Naive thymus-derived CD8-positive, alpha-beta T cell (primary cell): ENCODE data around the gene SLC10A7. TPM values are rescaled to one million over a fixed set of nuclear protein-coding genes. Genes with fewer than 3 reads are reported as not detected.

Experiments
- ATAC-seq, 2 donors: fragments of 150-1000 bp; cut with Tn5 transposase in 1 of 2; sonication (Bioruptor Pico), chemical (Tn5 transposase) in 1 of 2; 1 replicate in 1 of 2; 2 replicates in 1 of 2; pipeline ENCODE4 v1.10.0; 2021; ENCODE audit warnings: mild to moderate bottlenecking in 2 of 2, moderate library complexity in 2 of 2
- POLR2A ChIA-PET: fragments of 350-600 bp; sonication (Branson Sonifier 250); formaldehyde crosslinking; loops from one replicate; lab custom pipeline; 2021; ENCODE audit warnings: antibody characterized with exemption; lab: Charles Lee
- DNase-seq, 10 donors: peaks; one replicate each; pipeline versions ENCODE4 v3.0.0 to v3.0.0-alpha.2; 2020 to 2022
- H3K27ac Mint-ChIP-seq, 10 donors: one replicate each; pipeline ENCODE4 v1.8.0; 2020 to 2022; ENCODE audit warnings: mild to moderate bottlenecking in 10 of 10, mixed read lengths in 10 of 10, moderate library complexity in 4 of 10, inconsistent platforms in 1 of 10
- H3K27me3 Mint-ChIP-seq, 5 donors: one replicate each; pipeline ENCODE4 v1.8.0; 2021 to 2022; ENCODE audit warnings: mixed read lengths in 5 of 5
- H3K36me3 Mint-ChIP-seq, 3 donors: one replicate each; pipeline ENCODE4 v1.8.0; 2020 to 2022; ENCODE audit warnings: mixed read lengths in 3 of 3, mild to moderate bottlenecking in 2 of 3, inconsistent platforms in 1 of 3
- H3K4me1 Mint-ChIP-seq, 4 donors: one replicate each; pipeline ENCODE4 v1.8.0; 2021 to 2022; ENCODE audit warnings: mixed read lengths in 4 of 4
- H3K4me3 Mint-ChIP-seq, 10 donors: one replicate each; pipeline ENCODE4 v1.8.0; 2020 to 2022; ENCODE audit warnings: mild to moderate bottlenecking in 10 of 10, mixed read lengths in 10 of 10, moderate library complexity in 6 of 10, inconsistent platforms in 1 of 10
- H3K9me3 Mint-ChIP-seq, 9 donors: one replicate each; pipeline ENCODE4 v1.8.0; 2020 to 2022; ENCODE audit warnings: mixed read lengths in 9 of 9, mild to moderate bottlenecking in 3 of 9, inconsistent platforms in 1 of 9, moderate library complexity in 1 of 9
- polyA plus RNA-seq, 3 donors: library from polyadenylated mRNA; unstranded; fragments of 300-500 nt; fragmentation: Illumina TruSeq; gene quantifications; one replicate each; pipeline ENCODE4 v1.2.3, GENCODE V29; 2021
- total RNA-seq, 8 experiments: library from RNA in 2 of 8; stranded (reverse) in 2 of 8; gene quantifications; one replicate each; pipeline ENCODE4 v1.2.3 and lab custom pipeline; 2021 to 2026

SLC10A7 gene
- total and polyA plus RNA-seq, 5 experiments from 2014 or later, result 7.8 to 14.2 (median 11.4) TPM

DNA sequence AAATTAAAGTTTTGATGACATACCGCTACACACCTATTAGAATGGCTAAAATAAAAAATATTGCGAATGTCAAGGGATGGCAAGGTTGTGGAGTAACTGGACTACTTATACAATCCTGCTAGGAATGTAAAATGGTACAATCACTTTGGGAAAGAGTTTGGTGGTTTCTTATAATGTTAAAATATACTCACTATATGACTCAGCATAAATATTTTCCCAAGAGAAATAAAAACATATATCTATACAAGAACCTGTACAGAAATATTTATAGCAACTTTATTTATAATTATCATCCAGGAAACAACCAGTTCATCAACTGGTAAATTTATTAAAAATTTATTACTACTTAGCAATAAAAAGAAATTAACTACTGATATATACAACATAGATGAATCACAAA, 89.7 kb downstream of the SLC10A7 start:
- Mint-ChIP-seq H3K36me3 (peaks cover 0 to 7% (median 5%) of the 10 kb centered on the region in 3 donors), H3K4me1 (peaks cover 0 to 2% (median 0%) of the 10 kb centered on the region in 4 donors)

DNA sequence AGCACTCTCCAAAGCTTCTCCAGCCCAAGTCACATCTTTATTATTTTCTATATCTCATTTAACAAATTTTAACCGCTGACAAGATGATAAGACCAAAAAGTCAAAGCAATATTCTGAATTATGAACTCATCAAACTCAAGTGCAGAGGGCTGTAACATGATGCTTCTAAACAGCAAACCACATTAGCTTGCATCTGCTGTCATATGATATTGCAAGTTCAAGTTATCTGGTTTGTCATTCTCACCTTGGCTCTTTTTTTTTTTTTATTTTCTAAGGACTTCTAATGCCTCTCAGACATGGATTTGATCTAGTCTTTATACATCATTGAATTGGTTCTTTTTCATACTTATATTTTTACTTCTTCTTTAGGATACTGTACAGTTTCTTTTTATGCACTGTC, 93.4 kb downstream of the SLC10A7 start:
- peak overlapping the region in 1 of 10 donors; percentile 52 for H3K27ac Mint-ChIP-seq
- no peaks in the 10 kb centered on the region for H3K27me3 Mint-ChIP-seq
- H3K4me1 Mint-ChIP-seq, result peaks cover 0 to 2% (median 0%) of the 10 kb centered on the region in 4 donors
- H3K9me3 Mint-ChIP-seq, result no peaks in the 10 kb centered on the region
- DNase-seq, result no peak
- POLR2A ChIA-PET, result no interaction called here
- peaks cover 0 to 13% (median 7%) of the 10 kb centered on the region in 3 donors for H3K36me3 Mint-ChIP-seq
- H3K4me3 Mint-ChIP-seq, result no peak overlapping the region
- ATAC-seq, result no peak

More for the DNA sequence above, 89.7 kb downstream of the SLC10A7 start:
- POLR2A ChIA-PET, result no interaction called here
- DNase-seq (no peak), ATAC-seq (no peak)
- Mint-ChIP-seq H3K4me3 (no peak overlapping the region), H3K9me3 (no peaks in the 10 kb centered on the region), H3K27ac (no peak overlapping the region), H3K27me3 (no peaks in the 10 kb centered on the region)

DNA sequence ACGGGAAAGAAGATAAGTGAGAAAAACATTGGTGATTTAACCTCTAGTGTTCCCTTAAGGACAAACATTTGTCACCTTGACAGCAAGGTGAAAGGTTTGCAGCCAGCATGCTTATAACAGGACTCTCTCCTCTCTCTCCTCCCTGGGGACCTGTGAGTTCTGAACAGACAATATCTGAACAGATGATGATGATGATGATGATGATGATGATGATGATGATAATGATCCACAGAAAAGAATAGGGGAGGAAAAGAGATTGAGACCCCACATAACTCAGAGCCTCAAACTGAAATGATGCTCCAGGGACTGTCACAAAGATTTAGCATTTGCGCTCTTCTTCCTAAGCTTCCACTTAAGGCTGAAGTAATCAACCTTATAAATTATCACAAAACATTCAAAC, 103.9 kb downstream of the SLC10A7 start:
- Mint-ChIP-seq H3K27me3 (no peaks in the 10 kb centered on the region), H3K4me3 (no peak overlapping the region), H3K36me3 (peaks cover 0 to 6% (median 3%) of the 10 kb centered on the region in 3 donors), H3K4me1 (peaks cover 0 to 6% (median under 1%) of the 10 kb centered on the region in 4 donors), H3K27ac (no peak overlapping the region), H3K9me3 (no peaks in the 10 kb centered on the region)
- ATAC-seq (no peak), DNase-seq (no peak)
- POLR2A ChIA-PET, result no interaction called here

DNA sequence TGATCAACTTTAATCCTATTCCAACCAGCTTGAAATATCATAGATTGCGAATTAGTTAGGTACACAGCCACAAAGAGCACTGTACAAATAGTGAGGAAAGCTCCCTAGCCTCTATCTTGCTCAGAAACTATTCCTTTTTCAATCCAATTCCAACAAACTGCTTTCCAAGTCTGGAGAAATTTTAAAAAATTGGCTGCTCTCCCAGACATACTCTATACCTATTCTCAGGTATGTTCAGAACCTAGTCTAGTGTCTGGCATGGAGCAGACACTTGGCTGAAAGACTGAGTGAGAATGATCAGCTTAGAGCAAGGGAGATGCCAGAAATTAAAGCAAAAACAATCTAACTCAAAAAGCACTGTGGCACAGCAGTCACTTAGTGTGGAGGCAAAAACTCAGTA, 105.9 kb downstream of the SLC10A7 start:
- ATAC-seq (no peak), DNase-seq (no peak)
- no peak overlapping the region for H3K4me3 Mint-ChIP-seq
- peaks cover 0 to 2% (median under 1%) of the 10 kb centered on the region in 4 donors for H3K4me1 Mint-ChIP-seq
- peaks cover 0 to 4% (median 3%) of the 10 kb centered on the region in 3 donors for H3K36me3 Mint-ChIP-seq
- no peak overlapping the region for H3K27ac Mint-ChIP-seq
- H3K27me3 Mint-ChIP-seq, result no peaks in the 10 kb centered on the region
- POLR2A ChIA-PET, result no interaction called here
- H3K9me3 Mint-ChIP-seq, result no peaks in the 10 kb centered on the region

GRCh38 chr4:146407669-146408084, 114.1 kb downstream of the SLC10A7 start:
- H3K4me3 Mint-ChIP-seq, result no peak overlapping the region
- DNase-seq (no peak), ATAC-seq (no peak)
- no peaks in the 10 kb centered on the region for H3K27me3 Mint-ChIP-seq
- H3K9me3 Mint-ChIP-seq, result no peaks in the 10 kb centered on the region
- H3K36me3 Mint-ChIP-seq, result peaks cover 0 to 5% (median 0%) of the 10 kb centered on the region in 3 donors
- H3K4me1 Mint-ChIP-seq, result peaks cover 0 to 2% (median 0%) of the 10 kb centered on the region in 4 donors
- no peak overlapping the region for H3K27ac Mint-ChIP-seq
- POLR2A ChIA-PET, result no interaction called here

DNA sequence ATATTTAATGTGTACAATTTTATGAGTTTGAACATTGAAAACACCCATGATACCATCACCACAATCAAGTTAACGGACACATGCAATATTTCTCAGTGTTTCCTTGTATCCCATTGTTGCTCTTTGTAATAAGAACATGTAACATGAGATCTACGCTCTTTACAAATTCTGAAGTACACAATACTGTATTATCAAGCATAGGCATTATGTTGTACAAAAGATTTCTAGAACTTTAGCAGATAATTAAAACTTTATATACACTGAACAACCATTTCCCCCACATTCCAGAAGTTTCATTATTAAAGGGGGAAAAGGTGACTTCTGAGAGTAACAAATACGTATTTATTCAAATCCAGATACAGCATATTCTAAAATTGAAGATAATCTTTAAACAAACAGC, 114.5 kb downstream of the SLC10A7 start:
- peaks cover 0 to 5% (median 0%) of the 10 kb centered on the region in 3 donors for H3K36me3 Mint-ChIP-seq
- H3K4me3 Mint-ChIP-seq, result no peak overlapping the region
- peaks cover 0 to 2% (median 0%) of the 10 kb centered on the region in 4 donors for H3K4me1 Mint-ChIP-seq
- POLR2A ChIA-PET, result interaction anchor here (0.6 kb wide), 1 partner anchor 235 kb away, joined by 3 read pairs; no protein-coding TSS in a partner anchor
- ATAC-seq (no peak), DNase-seq (no peak)
- H3K9me3 Mint-ChIP-seq, result no peaks in the 10 kb centered on the region
- no peaks in the 10 kb centered on the region for H3K27me3 Mint-ChIP-seq
- no peak overlapping the region for H3K27ac Mint-ChIP-seq

DNA sequence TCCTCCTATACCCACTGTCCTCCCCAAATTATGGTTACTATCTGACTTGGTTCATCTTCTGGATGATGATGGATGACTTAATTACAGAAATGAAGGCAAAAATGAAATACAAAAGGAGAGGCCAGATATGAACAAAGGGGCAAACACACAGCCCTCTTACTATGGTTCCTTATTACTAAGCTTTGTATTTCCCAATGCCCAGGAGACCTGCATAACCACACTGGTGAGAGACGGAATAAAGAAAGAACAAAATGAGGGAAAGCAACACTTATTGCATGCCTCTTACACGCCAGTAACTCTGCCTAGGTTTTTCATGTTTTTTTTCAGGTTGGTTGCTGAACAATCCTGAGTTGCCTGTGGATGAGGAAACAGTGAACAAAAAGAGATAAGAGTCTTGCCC, 120.5 kb downstream of the SLC10A7 start:
- POLR2A ChIA-PET, result no interaction called here
- Mint-ChIP-seq H3K27me3 (no peaks in the 10 kb centered on the region), H3K4me3 (no peak overlapping the region), H3K27ac (no peak overlapping the region), H3K9me3 (no peaks in the 10 kb centered on the region), H3K36me3 (peaks cover 0 to 3% (median 0%) of the 10 kb centered on the region in 3 donors), H3K4me1 (no peaks in the 10 kb centered on the region)
- ATAC-seq, result no peak
- no peak for DNase-seq

GRCh38 chr4:146398896-146399445, 122.8 kb downstream of the SLC10A7 start:
- no peak overlapping the region for H3K27ac Mint-ChIP-seq
- H3K4me3 Mint-ChIP-seq, result no peak overlapping the region
- POLR2A ChIA-PET, result no interaction called here
- no peaks in the 10 kb centered on the region for H3K27me3 Mint-ChIP-seq
- no peaks in the 10 kb centered on the region for H3K9me3 Mint-ChIP-seq
- ATAC-seq (no peak), DNase-seq (no peak)
- H3K36me3 Mint-ChIP-seq, result peaks cover 0 to 3% (median 0%) of the 10 kb centered on the region in 3 donors
- no peaks in the 10 kb centered on the region for H3K4me1 Mint-ChIP-seq

DNA sequence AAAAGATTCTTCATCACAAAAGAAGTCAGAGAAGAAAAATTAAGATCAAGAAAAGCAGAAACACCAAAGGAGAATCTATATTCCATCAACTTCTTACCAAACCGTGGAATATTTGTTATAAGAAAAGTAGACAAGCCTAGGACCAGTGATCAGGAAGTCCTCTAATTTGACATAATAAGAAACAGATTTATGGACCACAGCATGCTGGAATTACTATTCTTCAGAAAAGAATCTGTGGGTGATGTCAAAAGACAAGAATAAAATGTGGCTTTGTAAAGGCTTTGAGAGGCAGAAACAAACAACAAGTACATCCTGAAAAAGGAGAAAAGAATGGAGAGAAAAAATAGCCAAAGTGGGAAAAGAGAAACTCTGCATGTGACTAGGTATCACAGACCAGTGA, 123.3 kb downstream of the SLC10A7 start:
- POLR2A ChIA-PET, result no interaction called here
- DNase-seq, result no peak
- no peak for ATAC-seq
- H3K27me3 Mint-ChIP-seq, result no peaks in the 10 kb centered on the region
- H3K4me1 Mint-ChIP-seq, result no peaks in the 10 kb centered on the region
- no peak overlapping the region for H3K4me3 Mint-ChIP-seq
- H3K9me3 Mint-ChIP-seq, result no peaks in the 10 kb centered on the region
- peaks cover 0 to 3% (median 0%) of the 10 kb centered on the region in 3 donors for H3K36me3 Mint-ChIP-seq
- H3K27ac Mint-ChIP-seq, result no peak overlapping the region

- H3K36me3 Mint-ChIP-seq, result peaks cover 4 to 10% (median 4%) of the 10 kb centered on the region in 3 donors
- H3K4me1 Mint-ChIP-seq, result peaks cover 0 to 5% (median 3%) of the 10 kb centered on the region in 4 donors
- POLR2A ChIA-PET, result no interaction called here
- no peak overlapping the region for H3K27ac Mint-ChIP-seq
- DNase-seq (no peak), ATAC-seq (no peak)
- H3K27me3 Mint-ChIP-seq, result no peaks in the 10 kb centered on the region
- no peak overlapping the region for H3K4me3 Mint-ChIP-seq
- H3K9me3 Mint-ChIP-seq, result no peaks in the 10 kb centered on the region
These were observed 132.2 kb downstream of the SLC10A7 start for GRCh38 chr4:146389561-146389960.

DNA sequence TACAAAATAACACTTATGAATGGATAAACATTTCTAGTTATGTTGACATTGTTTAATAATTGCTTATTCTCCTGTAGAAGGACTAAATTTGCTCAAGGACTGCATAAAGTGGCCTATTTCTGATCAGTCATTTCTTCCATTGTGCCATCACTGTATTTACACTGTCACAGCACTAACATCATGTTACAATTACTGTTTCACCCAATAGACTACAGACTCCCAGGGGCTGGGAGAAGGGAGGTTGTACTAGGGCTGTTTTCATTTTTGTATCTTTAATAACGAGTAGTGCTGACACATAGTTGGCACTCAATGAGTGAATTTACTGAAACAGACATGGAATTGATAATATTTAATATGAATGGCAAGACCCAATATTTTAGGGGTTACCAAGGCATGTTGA, 139.5 kb downstream of the SLC10A7 start:
- Mint-ChIP-seq H3K4me3 (no peak overlapping the region), H3K9me3 (peaks cover 0 to 5% (median 0%) of the 10 kb centered on the region in 9 donors), H3K27me3 (no peaks in the 10 kb centered on the region), H3K27ac (no peak overlapping the region), H3K4me1 (peaks cover 0 to 5% (median 1%) of the 10 kb centered on the region in 4 donors), H3K36me3 (peaks cover 0 to 12% (median 0%) of the 10 kb centered on the region in 3 donors)
- no peak for ATAC-seq
- DNase-seq, result no peak
- POLR2A ChIA-PET, result no interaction called here

DNA sequence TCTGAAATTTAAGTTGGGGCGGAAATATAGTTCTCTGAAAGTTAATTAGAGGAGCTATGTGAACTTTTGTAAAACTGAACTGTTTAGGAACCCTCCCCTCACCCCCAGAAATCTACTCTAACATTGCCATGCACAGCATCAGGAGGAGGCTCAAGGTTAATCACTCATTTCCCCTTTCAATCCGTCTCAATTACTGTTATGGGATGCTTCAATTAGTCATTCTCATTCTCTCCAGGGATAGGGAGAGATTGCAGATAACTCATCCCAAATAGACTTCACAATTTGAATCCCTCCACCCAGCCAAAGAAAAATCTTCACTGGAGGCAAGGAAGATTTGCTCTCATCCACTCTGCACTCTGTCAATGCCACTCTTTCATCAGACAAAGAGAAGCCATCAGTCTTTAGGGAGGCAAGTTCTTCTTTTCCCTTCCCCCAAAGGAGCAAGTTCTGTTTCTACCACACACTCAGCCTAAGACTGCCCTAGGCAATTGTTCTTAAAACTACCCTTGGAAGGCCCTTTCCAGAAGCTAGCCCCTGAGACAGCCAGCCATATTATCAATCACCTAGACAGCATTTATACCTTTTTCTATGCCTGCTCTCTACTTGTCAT, 140.4 kb downstream of the SLC10A7 start:
- H3K9me3 Mint-ChIP-seq, result peaks cover 0 to 5% (median 0%) of the 10 kb centered on the region in 9 donors
- H3K36me3 Mint-ChIP-seq, result peaks cover 0 to 11% (median 0%) of the 10 kb centered on the region in 3 donors
- no peak overlapping the region for H3K27ac Mint-ChIP-seq
- no peak for DNase-seq
- no peak overlapping the region for H3K4me3 Mint-ChIP-seq
- peaks cover 0 to 5% (median 1%) of the 10 kb centered on the region in 4 donors for H3K4me1 Mint-ChIP-seq
- H3K27me3 Mint-ChIP-seq, result no peaks in the 10 kb centered on the region
- no peak for ATAC-seq
- POLR2A ChIA-PET, result no interaction called here

GRCh38 chr4:146379744-146380143, 142.0 kb downstream of the SLC10A7 start:
- no peak for ATAC-seq
- Mint-ChIP-seq H3K36me3 (peaks cover 0 to 8% (median 0%) of the 10 kb centered on the region in 3 donors), H3K4me1 (peaks cover 0 to 7% (median 1%) of the 10 kb centered on the region in 4 donors), H3K27me3 (no peaks in the 10 kb centered on the region), H3K9me3 (peaks cover 0 to 5% (median 0%) of the 10 kb centered on the region in 9 donors), H3K27ac (no peak overlapping the region), H3K4me3 (no peak overlapping the region)
- POLR2A ChIA-PET, result no interaction called here
- DNase-seq, result no peak
